Measurements from ENCODE around the gene GUCA1A. TPM values are rescaled to one million over a fixed set of nuclear protein-coding genes. Genes with fewer than 3 reads are reported as not detected.

Gene GUCA1A
- total and polyA plus RNA-seq, 2 experiments from 2014 or later = 0.63 to 1.1 TPM

- H3K27me3 ChIP-seq = no peaks in the 10 kb centered on the region
- peaks cover 23% of the 10 kb centered on the region for H3K4me1 ChIP-seq (ENCODE audit: low read depth)
- no peak overlapping the region for H3K27ac ChIP-seq
- H3K9me3 ChIP-seq (ENCODE audit: low read depth) = no peaks in the 10 kb centered on the region
- TF ChIP-seq, protein P1, sequence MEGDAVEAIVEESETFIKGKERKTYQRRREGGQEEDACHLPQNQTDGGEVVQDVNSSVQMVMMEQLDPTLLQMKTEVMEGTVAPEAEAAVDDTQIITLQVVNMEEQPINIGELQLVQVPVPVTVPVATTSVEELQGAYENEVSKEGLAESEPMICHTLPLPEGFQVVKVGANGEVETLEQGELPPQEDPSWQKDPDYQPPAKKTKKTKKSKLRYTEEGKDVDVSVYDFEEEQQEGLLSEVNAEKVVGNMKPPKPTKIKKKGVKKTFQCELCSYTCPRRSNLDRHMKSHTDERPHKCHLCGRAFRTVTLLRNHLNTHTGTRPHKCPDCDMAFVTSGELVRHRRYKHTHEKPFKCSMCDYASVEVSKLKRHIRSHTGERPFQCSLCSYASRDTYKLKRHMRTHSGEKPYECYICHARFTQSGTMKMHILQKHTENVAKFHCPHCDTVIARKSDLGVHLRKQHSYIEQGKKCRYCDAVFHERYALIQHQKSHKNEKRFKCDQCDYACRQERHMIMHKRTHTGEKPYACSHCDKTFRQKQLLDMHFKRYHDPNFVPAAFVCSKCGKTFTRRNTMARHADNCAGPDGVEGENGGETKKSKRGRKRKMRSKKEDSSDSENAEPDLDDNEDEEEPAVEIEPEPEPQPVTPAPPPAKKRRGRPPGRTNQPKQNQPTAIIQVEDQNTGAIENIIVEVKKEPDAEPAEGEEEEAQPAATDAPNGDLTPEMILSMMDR (IDR thresholded peaks at IDR 0.05; ENCODE audit: low read depth, low read length) = no peak
- no peaks in the 10 kb centered on the region for H3K36me3 ChIP-seq
- DNase-seq (ENCODE audit: low read depth in 1 of 2, low spot score in 1 of 2) = peak in 1 of 2 donors; percentile 13
- no peak overlapping the region for H3K4me3 ChIP-seq
Measured at GRCh38 chr6:42140032-42140431, 33.1 kb upstream of the GUCA1A start.

GRCh38 chr6:42140756-42141602, 32.2 kb upstream of the GUCA1A start:
- H3K4me3 ChIP-seq = no peak overlapping the region
- TF ChIP-seq, protein P1 (IDR thresholded peaks at IDR 0.05; ENCODE audit: low read depth, low read length) = no peak

GRCh38 chr6:42141603-42142117, 31.5 kb upstream of the GUCA1A start:
- no peaks in the 10 kb centered on the region for H3K36me3 ChIP-seq
- H3K4me1 ChIP-seq (ENCODE audit: low read depth) = peaks cover 18% of the 10 kb centered on the region
- DNase-seq (ENCODE audit: low read depth in 1 of 2, low spot score in 1 of 2) = no peak
- no peaks in the 10 kb centered on the region for H3K27me3 ChIP-seq
- TF ChIP-seq, protein P1 (IDR thresholded peaks at IDR 0.05; ENCODE audit: low read depth, low read length) = no peak
- no peaks in the 10 kb centered on the region for H3K9me3 ChIP-seq (ENCODE audit: low read depth)
- no peak overlapping the region for H3K27ac ChIP-seq
- H3K4me3 ChIP-seq = peak overlapping the region; percentile 48

More at GRCh38 chr6:42140756-42141602, 32.2 kb upstream of the GUCA1A start:
- DNase-seq (ENCODE audit: low read depth in 1 of 2, low spot score in 1 of 2) = peak in 1 of 2 donors; percentile 40
- Histone ChIP-seq H3K27me3 (no peaks in the 10 kb centered on the region), H3K9me3 (ENCODE audit: low read depth) (no peaks in the 10 kb centered on the region), H3K27ac (no peak overlapping the region), H3K4me1 (ENCODE audit: low read depth) (peaks cover 23% of the 10 kb centered on the region), H3K36me3 (no peaks in the 10 kb centered on the region)

- H3K9me3 ChIP-seq (ENCODE audit: low read depth) = no peaks in the 10 kb centered on the region
- TF ChIP-seq, protein P1 (IDR thresholded peaks at IDR 0.05; ENCODE audit: low read depth, low read length) = no peak
- H3K36me3 ChIP-seq = no peaks in the 10 kb centered on the region
- peak; percentile 45 to 70 for DNase-seq (ENCODE audit: low read depth in 1 of 2, low spot score in 1 of 2)
- peak within 1 kb of the TSS; percentile 48 for H3K4me3 ChIP-seq
- H3K27me3 ChIP-seq = no peaks in the 10 kb centered on the region
- H3K27ac ChIP-seq = no peak within 1 kb of the TSS
- H3K4me1 ChIP-seq (ENCODE audit: low read depth) = peaks cover 12% of the 10 kb centered on the region
Measured at GRCh38 chr6:42142118-42142835, 30.9 kb upstream of the GUCA1A start, which contains the start of gene C6orf132. C6orf132 (minus strand) TSS chr6:42142620; CDS start chr6:42142444, 176 bp downstream.

GRCh38 chr6:42147138-42147562, 26.0 kb upstream of the GUCA1A start:
- Histone ChIP-seq H3K36me3 (no peaks in the 10 kb centered on the region), H3K9me3 (ENCODE audit: low read depth) (no peaks in the 10 kb centered on the region), H3K27ac (no peak overlapping the region), H3K4me1 (ENCODE audit: low read depth) (no peaks in the 10 kb centered on the region), H3K4me3 (no peak overlapping the region), H3K27me3 (no peaks in the 10 kb centered on the region)
- DNase-seq (ENCODE audit: low read depth in 1 of 2, low spot score in 1 of 2) = no peak
- TF ChIP-seq, protein P1 (IDR thresholded peaks at IDR 0.05; ENCODE audit: low read depth, low read length) = no peak

Measured in cardiac muscle cell (in vitro differentiated cells and primary cell).